Ovary (tissue), 9 donors: Measurements from ENCODE around the gene ARGLU1. TPM values are rescaled to one million over a fixed set of nuclear protein-coding genes. Genes with fewer than 3 reads are reported as not detected.

Experiments
- DNase-seq, 5 donors: peaks; one replicate each; pipeline ENCODE4 v3.0.0-alpha.2; 2019 to 2020
- H3K27ac ChIP-seq, 2 donors: fragments of 200-600 bp; one replicate each; pipeline versions ENCODE4 v1.5.1 to v1.8.0; 2019 to 2022
- H3K27me3 ChIP-seq: fragments of 200-600 bp; one replicate; pipeline ENCODE4 v1.8.0; 2022
- H3K36me3 ChIP-seq: fragments of 200-600 bp; sonication (generic); one replicate; pipeline ENCODE4 v1.5.1; 2019
- H3K4me1 ChIP-seq: one replicate; pipeline ENCODE4 v1.8.1; 2013; ENCODE audit warnings: mild to moderate bottlenecking, moderate library complexity; ENCODE audit not compliant: insufficient read depth
- H3K4me3 ChIP-seq: fragments of 200-600 bp; sonication (generic); one replicate; pipeline ENCODE4 v1.5.1; 2017
- H3K9me3 ChIP-seq, 2 donors: fragments of 200-600 bp in 1 of 2; sonication (generic) in 1 of 2; one replicate each; pipeline versions ENCODE4 v1.5.1 to v1.8.1; 2013 to 2019; ENCODE audit warnings: mild to moderate bottlenecking in 1 of 2, moderate library complexity in 1 of 2
- CTCF ChIP-seq, 3 donors: fragments of 450-650 bp in 2 of 3; fragments of 200-600 bp in 1 of 3; IDR thresholded peaks; one replicate each; pipeline versions ENCODE4 v1.5.1 to v1.8.0; 2016 to 2022; ENCODE audit warnings: antibody characterized with exemption in 3 of 3, mild to moderate bottlenecking in 1 of 3
- EP300 ChIP-seq: sonication (generic); formaldehyde crosslinking; IDR thresholded peaks from one replicate; pipeline ENCODE4 v1.6.1; 2017; ENCODE audit warnings: antibody characterized with exemption
- POLR2A ChIP-seq: fragments of 450-650 bp; IDR thresholded peaks from one replicate; pipeline ENCODE4 v1.6.1; 2017; ENCODE audit warnings: antibody characterized with exemption, mild to moderate bottlenecking, moderate library complexity
- WGBS, 3 donors: extraction: QIAGEN DNeasy Blood & Tissue Kit in 1 of 3; methylation state at CpG; one replicate each; pipeline versions ENCODE4 v1.1.5 to v1.1.7; 2013 to 2017; 5-methylcytosine and 5-hydroxymethylcytosine counted together
- intact Hi-C, 4 donors: fragments of 100-400 bp; cut with DNase I; formaldehyde crosslinking; loops; one replicate each; pipeline versions ENCODE4 v1.11.0 to v1.15.1; 2022 to 2023
- polyA plus RNA-seq, 2 donors: library from polyadenylated mRNA; stranded (reverse); fragments of 200-250 nt in 1 of 2; fragments of 350-450 nt in 1 of 2; fragmentation: Illumina TruSeq in 1 of 2; extraction: RNeasy Lipid Tissue Mini Kit (QIAGEN cat#74804) in 1 of 2; gene quantifications; one replicate each; pipeline ENCODE4 v1.2.3, GENCODE V29; 2013 to 2014
- total RNA-seq, 7 donors: library from RNA; depleted of rRNA in 2 of 7; stranded (reverse); fragments of >200 nt in 2 of 7; fragmentation: NEBNext Ultra II Directional in 3 of 7; extraction: Animal tissue kit (Norgen Biotek cat#: 25700) in 3 of 7; gene quantifications; one replicate each; pipeline versions ENCODE4 v1.1.0 to v1.2.4, GENCODE V29; 2016 to 2023
- donor health status: DM: no; HTN: no; CAD: no; lungs with moderate emphysema.
- donor health status: DM: no; HTN: no; CAD: no.
- donor health status: Bipolar disorder and iron deficiency.
- donor health status: DM: yes; HTN: yes; CAD: no.
- donor health status: DM: no; HTN: no; CAD: no.
- donor health status: DM: yes; HTN: yes; CAD: no.

The ARGLU1 gene
- total and polyA plus RNA-seq, 9 donors = 72.5 to 136 (median 76.8) TPM

DNA sequence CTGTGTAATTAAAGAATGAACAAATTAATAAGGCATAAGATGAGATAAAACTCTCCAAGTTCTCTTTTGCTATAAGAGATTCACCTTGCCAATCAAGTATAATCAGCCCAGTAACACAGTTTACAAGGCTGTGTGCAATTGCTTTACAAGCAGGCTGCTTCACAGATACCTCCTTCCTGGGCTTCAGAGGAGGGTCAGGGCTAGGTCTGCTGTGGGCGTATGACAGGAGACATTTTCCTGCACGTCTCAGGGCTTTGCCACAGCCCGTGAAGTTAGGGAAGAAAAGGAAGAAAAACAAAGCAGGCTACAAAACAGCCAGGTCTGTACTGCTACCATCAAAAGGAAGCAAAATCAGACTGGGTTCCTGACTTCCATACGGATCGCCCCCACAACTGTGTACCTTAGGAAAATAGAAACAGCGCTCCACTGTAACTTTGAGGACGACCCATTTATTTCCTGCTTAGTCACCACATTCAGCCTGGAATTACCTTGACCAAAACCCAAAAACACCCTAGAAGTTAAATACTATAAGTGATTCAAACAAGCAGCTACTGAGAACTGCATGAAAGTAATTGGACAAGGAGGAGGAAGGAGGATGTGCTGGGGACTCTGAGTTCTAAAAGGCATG lies 44.9 kb downstream of the ARGLU1 start:
- 33 to 54% (median 40%) methylated on average over 7 of the region's 7 CpGs for WGBS, 3 donors
- intact Hi-C loops = no loop called here
- Histone ChIP-seq H3K4me3 (no peak overlapping the region), H3K27me3 (no peaks in the 10 kb centered on the region), H3K4me1 (no peaks in the 10 kb centered on the region), H3K27ac (no peak overlapping the region), H3K9me3 (no peaks in the 10 kb centered on the region), H3K36me3 (no peaks in the 10 kb centered on the region)
- TF ChIP-seq POLR2A (no peak), CTCF (IDR thresholded peaks at IDR 0.05) (no peak), EP300 (no peak)
- no peak for DNase-seq

GRCh38 chr13:106522112-106522705 lies 45.7 kb downstream of the ARGLU1 start:
- Histone ChIP-seq H3K27me3 (no peaks in the 10 kb centered on the region), H3K36me3 (no peaks in the 10 kb centered on the region), H3K4me1 (no peaks in the 10 kb centered on the region), H3K4me3 (no peak overlapping the region), H3K9me3 (no peaks in the 10 kb centered on the region), H3K27ac (no peak overlapping the region)
- 84 to 89% (median 88%) methylated on average over 5 of the region's 5 CpGs for WGBS, 3 donors
- intact Hi-C loops = no loop called here
- no peak for TF ChIP-seq CTCF (IDR thresholded peaks at IDR 0.05)
- TF ChIP-seq POLR2A = no peak
- no peak for TF ChIP-seq EP300
- DNase-seq = no peak

DNA sequence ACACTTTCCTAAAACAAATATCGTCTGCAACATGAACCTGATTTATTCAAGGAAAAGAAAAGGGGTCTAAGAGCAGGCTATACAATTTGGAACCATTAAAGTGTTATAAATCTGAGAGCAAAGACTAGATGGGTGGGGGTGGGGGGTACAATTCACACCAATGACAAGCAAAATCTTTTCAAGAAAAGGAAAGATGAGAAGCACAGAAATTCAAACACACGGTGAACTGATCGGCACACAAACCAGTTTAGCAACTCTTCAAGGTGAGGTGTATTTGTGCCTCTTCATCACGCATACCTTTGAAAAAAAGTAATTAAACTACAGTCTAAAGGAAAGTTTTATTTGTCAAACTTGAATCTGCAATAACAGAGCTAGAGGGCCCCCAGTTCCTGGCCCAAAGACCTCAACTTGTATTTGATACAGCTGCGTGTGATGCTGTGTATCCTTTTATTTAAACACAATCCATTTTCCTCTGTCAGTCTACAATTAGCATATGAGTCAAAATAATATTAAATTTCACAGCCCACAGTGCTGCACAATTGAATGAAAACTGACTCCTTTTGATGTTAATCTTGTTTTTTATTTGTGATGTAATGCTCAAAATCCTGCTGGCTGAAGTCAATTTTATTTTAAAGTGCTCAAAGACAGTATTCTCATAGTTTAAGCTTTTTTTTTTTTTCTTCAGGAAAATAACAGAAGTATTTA lies 46.7 kb downstream of the ARGLU1 start:
- TF ChIP-seq EP300 = no peak
- no peak for TF ChIP-seq CTCF (IDR thresholded peaks at IDR 0.05)
- no peak overlapping the region for H3K27ac ChIP-seq
- no peaks in the 10 kb centered on the region for H3K27me3 ChIP-seq
- 75 to 81% (median 80%) methylated on average over 5 of the region's 5 CpGs for WGBS, 3 donors
- H3K36me3 ChIP-seq = no peaks in the 10 kb centered on the region
- H3K9me3 ChIP-seq = no peaks in the 10 kb centered on the region
- DNase-seq = no peak
- no peak overlapping the region for H3K4me3 ChIP-seq
- intact Hi-C loops = no loop called here
- no peaks in the 10 kb centered on the region for H3K4me1 ChIP-seq

DNA sequence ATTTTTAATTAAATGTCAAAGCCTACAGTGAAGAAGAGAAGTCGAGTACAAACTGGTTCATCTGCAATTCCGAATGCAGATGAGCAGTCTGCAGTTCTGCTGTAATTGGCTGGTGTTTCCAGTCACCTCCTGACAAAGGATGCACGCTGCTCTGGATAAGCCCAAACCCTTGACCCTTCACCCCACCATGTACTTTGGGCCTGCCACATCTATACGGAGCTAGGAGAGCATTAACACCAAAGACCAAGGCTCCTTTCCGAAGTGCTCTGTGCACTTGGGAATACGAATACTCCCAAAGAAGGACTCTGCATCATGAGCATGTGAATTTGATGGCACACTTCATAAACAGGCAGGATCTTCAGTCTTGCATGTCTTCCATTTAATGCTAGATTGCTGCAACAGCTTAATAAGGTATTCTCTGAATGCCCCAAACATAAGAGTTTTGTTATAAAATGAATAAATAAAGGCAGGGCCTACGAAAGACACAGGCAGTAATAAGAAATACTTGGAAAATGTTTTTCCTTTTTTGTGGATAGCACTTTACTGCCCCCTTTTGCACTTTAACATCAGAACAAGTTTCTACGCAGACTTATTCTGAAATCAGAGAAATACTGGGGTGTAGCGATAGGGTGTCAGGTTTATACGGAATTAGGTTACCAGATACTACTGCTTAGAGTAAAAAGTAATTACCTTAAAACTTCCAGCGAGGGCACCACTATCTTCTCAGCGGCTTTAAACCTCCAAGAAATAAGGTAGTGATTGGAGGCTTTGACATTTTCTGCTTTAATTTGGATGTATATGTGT lies 47.5 kb downstream of the ARGLU1 start:
- no peak for TF ChIP-seq CTCF (IDR thresholded peaks at IDR 0.05)
- no peak for TF ChIP-seq POLR2A
- no peak for TF ChIP-seq EP300
- WGBS, 3 donors = 60 to 64% (median 64%) methylated on average over 12 of the region's 12 CpGs

More for the DNA sequence above, 47.5 kb downstream of the ARGLU1 start:
- Histone ChIP-seq H3K4me1 (no peaks in the 10 kb centered on the region), H3K4me3 (no peak overlapping the region), H3K9me3 (no peaks in the 10 kb centered on the region), H3K27me3 (no peaks in the 10 kb centered on the region), H3K27ac (no peak overlapping the region), H3K36me3 (no peaks in the 10 kb centered on the region)
- DNase-seq = no peak
- intact Hi-C loops = no loop called here
